ENCODE measurements around the gene SYNGR3. TPM values are rescaled to one million over a fixed set of nuclear protein-coding genes. Genes with fewer than 3 reads are reported as not detected.

SYNGR3 gene
- total RNA-seq, 6 donors from 2014 or later: 0.15 to 1.4 (median 0.34) TPM; not detected in 2

- peak in 1 of 2 donors; percentile 79 for DNase-seq
- peaks cover 28 to 45% (median 32%) of the 10 kb centered on the region in 4 donors for H3K4me1 ChIP-seq
- no peaks in the 10 kb centered on the region for H3K9me3 ChIP-seq
- H3K36me3 ChIP-seq: peaks cover 0 to 7% (median under 1%) of the 10 kb centered on the region in 4 donors
- no peak for ATAC-seq (ENCODE audit: low FRiP score in 2 of 2)
- no peaks in the 10 kb centered on the region for H3K27me3 ChIP-seq
- 82 to 90% methylated on average over 21 to 41 of the region's 41 CpGs for WGBS, 2 donors
- no peak overlapping the region for H3K27ac ChIP-seq
- TF ChIP-seq CTCF (IDR thresholded peaks at IDR 0.05): no peak
- no peak for TF ChIP-seq POLR2A (IDR thresholded peaks at IDR 0.05)
- no peak overlapping the region for H3K4me3 ChIP-seq
Measured at GRCh38 chr16:1968146-1968953, 21.4 kb upstream of the SYNGR3 start.

- Histone ChIP-seq H3K4me1 (peaks cover 18 to 33% (median 24%) of the 10 kb centered on the region in 4 donors), H3K36me3 (peaks cover 11 to 30% (median 29%) of the 10 kb centered on the region in 4 donors), H3K27me3 (no peaks in the 10 kb centered on the region), H3K4me3 (peak within 1 kb of the TSS; percentile 84 to 100 (median 98)), H3K27ac (peak within 1 kb of the TSS; percentile 88 to 94 (median 90)), H3K9me3 (no peaks in the 10 kb centered on the region)
- ATAC-seq (ENCODE audit: low FRiP score in 2 of 2) (peak; percentile 93 to 97), DNase-seq (peak; percentile 93 to 99)
- WGBS, 2 donors: 0 to 1% methylated on average over 11 to 64 of the region's 78 CpGs
- TF ChIP-seq EP300 (IDR thresholded peaks at IDR 0.05) (peak in 1 of 4 donors; percentile 81), POLR2A (IDR thresholded peaks at IDR 0.05) (peak in 3 of 4 donors; percentile 73 to 97 (median 94)), CTCF (IDR thresholded peaks at IDR 0.05) (peak in 2 of 6 experiments; percentile 36 to 48), POLR2AphosphoS5 (IDR thresholded peaks at IDR 0.05) (peak; percentile 100)
Measured at GRCh38 chr16:1971796-1972489, 17.8 kb upstream of the SYNGR3 start, which contains the start of gene TBL3. TSS of gene TBL3 (plus strand) at chr16:1972053. CDS start at chr16:1972165, 112 bp downstream.

- ATAC-seq (ENCODE audit: low FRiP score in 2 of 2) (peak in 1 of 2 donors; percentile 1), DNase-seq (peak in 1 of 2 donors; percentile 77)
- H3K4me3 ChIP-seq: peak overlapping the region; percentile 84 to 100 (median 98)
- no peaks in the 10 kb centered on the region for H3K27me3 ChIP-seq
- TF ChIP-seq EP300 (IDR thresholded peaks at IDR 0.05): no peak
- no peak for TF ChIP-seq CTCF (IDR thresholded peaks at IDR 0.05)
- H3K9me3 ChIP-seq: no peaks in the 10 kb centered on the region
- WGBS, 2 donors: 5 to 6% methylated on average over 16 to 20 of the region's 22 CpGs
- H3K36me3 ChIP-seq: peaks cover 11 to 36% (median 34%) of the 10 kb centered on the region in 4 donors
- H3K27ac ChIP-seq: peak overlapping the region in 3 of 4 donors; percentile 88 to 92 (median 89)
- H3K4me1 ChIP-seq: peaks cover 18 to 33% (median 24%) of the 10 kb centered on the region in 4 donors
Measured at GRCh38 chr16:1972490-1972877, 17.3 kb upstream of the SYNGR3 start.

GRCh38 chr16:1973461-1974156 lies 16.2 kb upstream of the SYNGR3 start:
- Histone ChIP-seq H3K36me3 (peaks cover 14 to 47% (median 45%) of the 10 kb centered on the region in 4 donors), H3K27me3 (no peaks in the 10 kb centered on the region), H3K4me1 (peaks cover 18 to 38% (median 24%) of the 10 kb centered on the region in 4 donors), H3K4me3 (no peak overlapping the region), H3K9me3 (no peaks in the 10 kb centered on the region), H3K27ac (no peak overlapping the region)
- no peak for TF ChIP-seq POLR2AphosphoS5 (IDR thresholded peaks at IDR 0.05)
- no peak for TF ChIP-seq EP300 (IDR thresholded peaks at IDR 0.05)
- no peak for TF ChIP-seq POLR2A (IDR thresholded peaks at IDR 0.05)
- no peak for TF ChIP-seq CTCF (IDR thresholded peaks at IDR 0.05)
- 89 to 93% methylated on average over 12 to 16 of the region's 16 CpGs for WGBS, 2 donors
- DNase-seq: peak in 1 of 2 donors; percentile 78
- no peak for ATAC-seq (ENCODE audit: low FRiP score in 2 of 2)
